NCI-H524 treated with DMSO at 0.1 percent for 48 hours (cell line): ENCODE data around the gene MAMDC2.
"Not testable (repeated sequence)": the region's sequence is repeated elsewhere in the genome, so short reads cannot be mapped to it uniquely, and the experiment has no call there.

Experiments
- DNase-seq: peaks from one replicate; lab custom pipeline; 2025; lab: John Stamatoyannopoulos, UW

The MAMDC2 gene

GRCh38 chr9:70204743-70205142 lies 161.1 kb downstream of the MAMDC2 start:
- not testable (repeated sequence) for DNase-seq

- no peak for DNase-seq
Measured at GRCh38 chr9:70205366-70206020, 161.8 kb downstream of the MAMDC2 start.

GRCh38 chr9:70217029-70217428 lies 173.4 kb downstream of the MAMDC2 start:
- DNase-seq: no peak

GRCh38 chr9:70218767-70219166 lies 175.1 kb downstream of the MAMDC2 start:
- no peak for DNase-seq

GRCh38 chr9:70220216-70220615 lies 176.6 kb downstream of the MAMDC2 start:
- DNase-seq: no peak

- no peak for DNase-seq
Measured at GRCh38 chr9:70222354-70222753, 178.7 kb downstream of the MAMDC2 start.

- no peak for DNase-seq
Measured at GRCh38 chr9:70228118-70228517, 184.5 kb downstream of the MAMDC2 start.

- no peak for DNase-seq
Measured at GRCh38 chr9:70228611-70229010, 185.0 kb downstream of the MAMDC2 start.

- DNase-seq: no peak
Measured at GRCh38 chr9:70229026-70229425, 185.4 kb downstream of the MAMDC2 start.

- DNase-seq: no peak
Measured at GRCh38 chr9:70229579-70229978, 185.9 kb downstream of the MAMDC2 start.

- no peak for DNase-seq
Measured at GRCh38 chr9:70232476-70232875, 188.8 kb downstream of the MAMDC2 start.

GRCh38 chr9:70234208-70234607 lies 190.6 kb downstream of the MAMDC2 start:
- not testable (repeated sequence) for DNase-seq

GRCh38 chr9:70245952-70246351 lies 202.3 kb downstream of the MAMDC2 start:
- not testable (repeated sequence) for DNase-seq

- DNase-seq: no peak
Measured at GRCh38 chr9:70250221-70250620, 206.6 kb downstream of the MAMDC2 start.

- DNase-seq: no peak
Measured at GRCh38 chr9:70255486-70255885, 211.8 kb downstream of the MAMDC2 start.

GRCh38 chr9:70256123-70256551 lies 212.5 kb downstream of the MAMDC2 start:
- DNase-seq: no peak

- no peak for DNase-seq
Measured at GRCh38 chr9:70257502-70257901, 213.9 kb downstream of the MAMDC2 start.

GRCh38 chr9:70257991-70258691 lies 214.5 kb downstream of the MAMDC2 start:
- DNase-seq: no peak

- peak; percentile 17 for DNase-seq
Measured at GRCh38 chr9:70258692-70259511, 215.3 kb downstream of the MAMDC2 start, which contains the start of gene SMC5. Gene SMC5 (plus strand): TSS chr9:70258978. CDS start chr9:70259079, 101 bp downstream.

GRCh38 chr9:70259512-70259802 lies 215.8 kb downstream of the MAMDC2 start:
- no peak for DNase-seq

GRCh38 chr9:70260007-70260443 lies 216.4 kb downstream of the MAMDC2 start:
- no peak for DNase-seq

- DNase-seq: no peak
Measured at GRCh38 chr9:70260606-70261005, 217.0 kb downstream of the MAMDC2 start.
